GM12878 (cell line): ENCODE measurements around the gene RGCC. TPM values are rescaled to one million over a fixed set of nuclear protein-coding genes. Genes with fewer than 3 reads are reported as not detected.

Experiments used
- ATAC-seq: fragments of 200-7000 bp; cut with Tn5 transposase; 3 replicates; pipeline ENCODE4 v1.9.1; 2020; ENCODE audit warnings: mild to moderate bottlenecking, moderate library complexity
- BruUV-seq: library from RNA; stranded (reverse); fragments of 400-500 nt; replicated peaks from 2 replicates; lab custom pipeline; 2021; lab: Mats Ljungman, UMichigan
- CTCF ChIA-PET: fragments of 300-600 bp; sonication (Branson Sonifier 250); formaldehyde crosslinking; extraction: SDS; loops from one replicate; lab custom pipeline; 2021; ENCODE audit warnings: inconsistent platforms; lab: Yijun Ruan, JAX
- POLR2A ChIA-PET: fragments of 350-600 bp; formaldehyde crosslinking; extraction: SDS; loops from one replicate; lab custom pipeline; 2021; ENCODE audit warnings: inconsistent platforms; lab: Charles Lee
- RAD21 ChIA-PET: fragments of 300-600 bp; sonication (Branson Sonifier 250); formaldehyde crosslinking; loops from one replicate; lab custom pipeline; 2023; ENCODE audit warnings: antibody characterized with exemption; ENCODE audit not compliant: unreplicated experiment; lab: Charles Lee
- SMC1A ChIA-PET: fragments of 300-600 bp; sonication (Branson Sonifier 250); formaldehyde crosslinking; loops from one replicate; lab custom pipeline; 2023; ENCODE audit not compliant: unreplicated experiment, uncharacterized antibody; lab: Charles Lee
- DNase-seq: peaks from one replicate; pipeline ENCODE4 v3.0.0-alpha.2; 2011; ENCODE audit warnings: low read depth, low spot score
- FAIRE-seq: peaks from 3 replicates; lab custom pipeline; 2011; peaks lifted over from hg19 to GRCh38; lab: Jason Lieb, UNC
- H2AFZ ChIP-seq: 2 replicates; pipeline ENCODE4 v1.6.0; 2011; ENCODE audit warnings: low read depth, low read length, control low read depth; ENCODE audit not compliant: control insufficient read depth
- H3K27ac ChIP-seq: 2 replicates; pipeline ENCODE4 v1.5.1; 2011; ENCODE audit warnings: control low read depth; ENCODE audit not compliant: control insufficient read depth, insufficient read depth
- H3K27me3 ChIP-seq, 2 experiments: replicated peaks in 1 of 2; 2 replicates each; pipeline versions ENCODE4 v1.6.0 to v1.6.1; 2011; ENCODE audit warnings: low read length in 1 of 2; ENCODE audit not compliant: control insufficient read depth in 2 of 2, insufficient read depth in 2 of 2
- H3K36me3 ChIP-seq, 2 experiments: 2 replicates each; pipeline ENCODE4 v1.5.1; 2011; ENCODE audit warnings: low read length in 1 of 2; ENCODE audit not compliant: control insufficient read depth in 2 of 2, insufficient read depth in 2 of 2
- H3K4me1 ChIP-seq: 2 replicates; pipeline ENCODE4 v1.6.1; 2011; ENCODE audit warnings: mild to moderate bottlenecking, low read length, moderate library complexity, mixed read lengths; ENCODE audit not compliant: control insufficient read depth, insufficient read depth
- H3K4me2 ChIP-seq: 2 replicates; pipeline ENCODE4 v1.6.0; 2011; ENCODE audit warnings: control low read depth; ENCODE audit not compliant: control insufficient read depth, insufficient read depth
- H3K4me3 ChIP-seq: fragments of 200-600 bp; sonication (generic); 2 replicates; pipeline ENCODE4 v1.5.1; 2016
- H3K79me2 ChIP-seq: 2 replicates; pipeline ENCODE4 v1.6.0; 2011; ENCODE audit warnings: low read length; ENCODE audit not compliant: control insufficient read depth, insufficient read depth
- H3K9ac ChIP-seq: 2 replicates; pipeline ENCODE4 v1.8.0; 2011; ENCODE audit warnings: low read length, control low read depth, mixed read lengths; ENCODE audit not compliant: control insufficient read depth, insufficient read depth
- H3K9me3 ChIP-seq: replicated peaks from 3 replicates; pipeline ENCODE4 v1.5.1; 2011; ENCODE audit warnings: mild to moderate bottlenecking, low read length; ENCODE audit not compliant: control insufficient read depth, insufficient read depth
- H4K20me1 ChIP-seq: 2 replicates; pipeline ENCODE4 v1.6.0; 2011; ENCODE audit not compliant: control insufficient read depth, insufficient read depth
- CUX1 ChIP-seq: IDR thresholded peaks from 2 replicates; pipeline ENCODE4 v1.6.1; 2012; ENCODE audit warnings: improper control_type of control experiment, low read depth, low read length; ENCODE audit not compliant: insufficient replicate concordance
- ESRRA ChIP-seq: IDR thresholded peaks from 2 replicates; pipeline ENCODE4 v1.6.1; 2012; ENCODE audit warnings: mild to moderate bottlenecking, low read length, improper control_type of control experiment
- MEF2B ChIP-seq: fragments of 450-650 bp; IDR thresholded peaks from 2 replicates; pipeline ENCODE4 v1.6.1; 2018; ENCODE audit warnings: mild to moderate bottlenecking, moderate library complexity; ENCODE audit not compliant: partially characterized antibody, poor library complexity, severe bottlenecking
- POLR2A ChIP-seq: IDR thresholded peaks from 2 replicates; pipeline ENCODE4 v1.6.1; 2011; ENCODE audit warnings: low read depth, mild to moderate bottlenecking, low read length
- RELB ChIP-seq: fragments of 450-650 bp; IDR thresholded peaks from 2 replicates; pipeline ENCODE4 v1.6.1; 2017; ENCODE audit warnings: low read depth, mild to moderate bottlenecking, moderate library complexity
- SIN3A ChIP-seq: IDR thresholded peaks from 2 replicates; pipeline ENCODE4 v1.6.1; 2012; ENCODE audit warnings: low read depth, low read length, improper control_type of control experiment
- SMC3 ChIP-seq: IDR thresholded peaks from 2 replicates; pipeline ENCODE4 v1.6.1; 2011; ENCODE audit warnings: low read length, improper control_type of control experiment, borderline replicate concordance
- STAT1 ChIP-seq: fragments of 450-650 bp; conservative IDR thresholded peaks from 2 replicates; pipeline ENCODE4 v1.6.1; 2014; ENCODE audit warnings: antibody characterized with exemption, mild to moderate bottlenecking
- WGBS: methylation state at CpG from one replicate; pipeline ENCODE4 v1.1.6; 2016; ENCODE audit warnings: low lambda C conversion rate; ENCODE audit not compliant: insufficient replicate concordance, insufficient coverage; ENCODE audit errors: missing lambda C conversion rate; 5-methylcytosine and 5-hydroxymethylcytosine counted together
- in situ Hi-C: fragments of 300-500 bp; cut with MboI; formaldehyde crosslinking; loops from 9 replicates; pipeline ENCODE4 v1.14.3; 2018; ENCODE audit warnings: mixed read lengths
- intact Hi-C: fragments of 100-400 bp; cut with micrococcal nuclease; formaldehyde crosslinking; loops from one replicate; pipeline ENCODE4 v1.14.2; 2022; ENCODE audit not compliant: unreplicated experiment
- polyA plus RNA-seq, 11 experiments: library from polyadenylated mRNA; depleted of rRNA in 4 of 11; unstranded in 6 of 11; stranded (reverse) in 5 of 11; fragments of >200 nt; fragmentation: Nextera tagmentation in 4 of 11; fragmentation: Illumina TruSeq in 1 of 11; extraction: Ambion mirVana in 4 of 11; extraction: Trizol in 1 of 11; gene quantifications; 1 replicate in 1 of 11; 2 replicates in 10 of 11; pipeline versions ENCODE4 v1.2.1 to v1.2.3, GENCODE V29; 2011 to 2016; ENCODE audit warnings: inconsistent platforms in 2 of 11, missing spikeins in 2 of 11, low read depth in 1 of 11
- total RNA-seq, 4 experiments: library from RNA; depleted of rRNA in 3 of 4; stranded (reverse); fragments of >200 nt in 3 of 4; fragmentation: Illumina TruSeq in 1 of 4; extraction: Trizol in 1 of 4; gene quantifications; 2 replicates each; pipeline versions ENCODE4 v1.2.1 to v1.2.3, GENCODE V29; 2013 to 2021

The RGCC gene
- total and polyA plus RNA-seq, 10 of the 15 experiments (the other 5 are each of a cell fraction or from before 2014, with no cell fraction given): 0.41 to 19.4 (median 9.9) TPM

- intact Hi-C loops (loop anchor here (5.0 kb wide), 1 partner anchor 241 kb away; no protein-coding TSS in a partner anchor), in situ Hi-C loops (no loop called here)
- Histone ChIP-seq H3K27ac (no peak overlapping the region), H3K4me2 (no peak overlapping the region), H3K9me3 (no peaks in the 10 kb centered on the region), H3K27me3 (no peaks in the 10 kb centered on the region; a peak in 1 of 4 replicates), H3K4me1 (no peaks in the 10 kb centered on the region), H2AFZ (no peak overlapping the region), H3K9ac (no peak overlapping the region), H4K20me1 (no peaks in the 10 kb centered on the region), H3K79me2 (no peaks in the 10 kb centered on the region), H3K4me3 (no peak overlapping the region), H3K36me3 (no peaks in the 10 kb centered on the region)
- no peak for DNase-seq
- no TSS peak for BruUV-seq
- ChIA-PET CTCF (interaction anchor here (1.3 to 1.8 kb wide), 2 partner anchors 205 to 238 kb away, joined by 3 to 5 read pairs; no protein-coding TSS in a partner anchor), SMC1A (interaction anchor here (1.2 kb wide), 2 partner anchors 48 to 241 kb away, joined by 4 to 8 read pairs; no protein-coding TSS in a partner anchor), POLR2A (interaction anchor here (0.6 kb wide), 1 partner anchor 690 kb away, joined by 3 read pairs; no protein-coding TSS in a partner anchor), RAD21 (no interaction called here)
- no peak for FAIRE-seq
- TF ChIP-seq ESRRA: no peak
- 67% methylated on average over 5 of the region's 5 CpGs for WGBS
- no peak for ATAC-seq
These were observed 46.3 kb upstream of the RGCC start for GRCh38 chr13:41411060-41411459.

GRCh38 chr13:41411522-41411921 is 45.8 kb upstream of the RGCC start:
- in situ Hi-C loops (no loop called here), intact Hi-C loops (loop anchor here (5.0 kb wide), 1 partner anchor 241 kb away; no protein-coding TSS in a partner anchor)
- H3K4me2 ChIP-seq: no peak overlapping the region
- H4K20me1 ChIP-seq: no peaks in the 10 kb centered on the region
- FAIRE-seq (no peak), DNase-seq (no peak), ATAC-seq (peak; percentile 44; the same call in 2 of the 3 replicates)
- no peak overlapping the region for H3K9ac ChIP-seq
- no peaks in the 10 kb centered on the region for H3K79me2 ChIP-seq
- 18% methylated on average over 5 of the region's 5 CpGs for WGBS
- SMC1A ChIA-PET: interaction anchor here (0.7 to 1.2 kb wide), 3 partner anchors 47 to 241 kb away, joined by 3 to 8 read pairs (median 4); no protein-coding TSS in a partner anchor
- H3K27ac ChIP-seq: no peak overlapping the region
- no peak overlapping the region for H2AFZ ChIP-seq
- CTCF ChIA-PET: interaction anchor here (0.6 to 1.8 kb wide), 4 partner anchors 203 to 241 kb away, joined by 3 to 5 read pairs (median 4); no protein-coding TSS in a partner anchor
- no peaks in the 10 kb centered on the region for H3K36me3 ChIP-seq
- H3K4me1 ChIP-seq: no peaks in the 10 kb centered on the region
- POLR2A ChIA-PET: no interaction called here
- RAD21 ChIA-PET: interaction anchor here (0.8 kb wide), 1 partner anchor 240 kb away, joined by 3 read pairs; no protein-coding TSS in a partner anchor
- no peaks in the 10 kb centered on the region; a peak in 1 of 4 replicates for H3K27me3 ChIP-seq
- H3K9me3 ChIP-seq: no peaks in the 10 kb centered on the region
- no TSS peak for BruUV-seq
- no peak overlapping the region for H3K4me3 ChIP-seq
- TF ChIP-seq SMC3 (peak; percentile 40; the same call in 1 of the 2 replicates), CUX1 (no peak), STAT1 (no peak), SIN3A (no peak), MEF2B (no peak), POLR2A (no peak), RELB (no peak)
